G401.6 (cell line): Measurements from ENCODE around the gene ZNF609.

Experiments used
- FAIRE-seq: peaks from 2 replicates; lab custom pipeline; 2012; peaks lifted over from hg19 to GRCh38; lab: Jason Lieb, UNC

The ZNF609 gene

DNA sequence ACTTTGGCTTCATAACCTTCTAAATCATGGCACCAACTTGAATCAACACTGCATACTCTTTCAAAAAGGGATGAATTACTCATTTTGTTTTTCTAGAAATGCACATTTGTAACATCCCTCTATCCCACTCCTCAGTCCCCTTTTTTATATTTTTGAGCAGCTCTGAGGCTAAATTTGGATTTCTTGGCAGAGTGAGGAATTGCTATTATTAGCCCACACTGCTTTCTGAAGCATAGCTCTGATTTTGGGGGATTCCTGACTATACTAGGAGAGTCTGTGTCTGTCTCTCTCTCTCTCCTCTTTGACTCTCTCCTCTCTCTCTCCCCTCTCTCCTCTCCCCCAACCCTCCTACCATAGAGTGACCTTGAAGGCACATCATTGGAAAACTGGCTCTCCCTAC lies 238.4 kb downstream of the ZNF609 start:
- FAIRE-seq = no peak

- no peak for FAIRE-seq
These were observed 239.5 kb downstream of the ZNF609 start for GRCh38 chr15:64699751-64700388.

GRCh38 chr15:64701051-64701450 lies 240.7 kb downstream of the ZNF609 start:
- no peak for FAIRE-seq

GRCh38 chr15:64701482-64702184 lies 241.3 kb downstream of the ZNF609 start:
- FAIRE-seq = no peak

DNA sequence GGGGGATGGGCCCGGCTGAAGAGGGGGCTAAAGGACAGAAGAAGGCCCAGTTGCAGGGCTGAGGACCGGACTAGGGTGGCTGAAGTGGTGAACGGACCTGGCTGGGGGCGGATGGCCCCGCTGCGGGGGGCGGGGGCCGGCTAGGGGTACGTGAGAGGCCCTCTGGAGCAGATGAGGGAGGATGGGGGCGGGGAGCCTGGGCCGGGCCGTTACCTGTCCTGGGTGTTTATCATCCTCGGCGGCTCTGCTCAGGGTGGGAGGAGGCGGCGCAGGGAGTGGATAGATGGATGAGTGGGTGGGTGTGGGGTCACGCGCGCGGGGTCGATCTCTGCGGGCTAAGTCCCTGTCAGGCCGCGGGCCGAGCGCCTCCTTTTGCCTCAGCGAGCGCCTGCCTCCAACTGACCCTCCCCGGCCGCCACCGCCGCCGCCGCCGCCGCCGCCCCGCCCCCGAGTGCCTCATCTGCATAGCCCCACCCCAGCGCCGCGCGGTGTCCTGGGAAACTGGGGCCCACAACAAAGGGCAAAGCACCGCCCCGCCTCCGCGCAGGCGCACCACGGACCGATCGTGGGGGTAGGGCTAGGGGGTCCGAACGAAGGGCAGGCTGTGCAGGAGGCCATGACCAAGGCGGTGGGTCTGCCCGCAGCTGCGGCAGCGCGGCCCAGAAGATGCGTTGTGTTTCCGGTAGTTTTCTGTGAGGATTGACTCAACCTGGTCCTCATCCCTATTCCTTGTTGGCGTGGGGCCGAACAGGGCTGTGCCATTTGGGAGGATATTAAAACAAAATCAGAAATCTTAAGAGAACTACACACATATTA lies 242.6 kb downstream of the ZNF609 start:
- no peak for FAIRE-seq

GRCh38 chr15:64703632-64703959 lies 243.2 kb downstream of the ZNF609 start:
- no peak for FAIRE-seq

DNA sequence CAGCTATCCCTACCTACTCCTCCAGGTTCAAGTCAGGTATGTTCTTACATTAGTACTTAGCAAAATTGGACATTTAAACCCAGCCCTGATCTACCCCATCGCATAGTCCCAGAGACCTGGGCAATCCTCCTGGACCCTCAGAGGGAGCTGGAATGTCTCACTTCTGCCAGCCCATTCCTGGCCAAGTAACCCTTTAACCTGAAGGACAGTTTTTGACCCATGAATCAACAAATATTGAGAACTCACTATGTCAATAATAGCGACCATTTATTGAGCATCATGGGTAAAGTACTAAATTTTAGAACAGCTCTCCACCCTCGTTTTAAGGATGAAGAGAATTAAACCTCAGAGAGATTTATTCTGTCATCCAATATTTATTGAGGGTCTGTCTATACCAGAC lies 244.6 kb downstream of the ZNF609 start:
- FAIRE-seq = no peak

GRCh38 chr15:64706011-64706911 lies 245.9 kb downstream of the ZNF609 start:
- no peak for FAIRE-seq

GRCh38 chr15:64710676-64711428 lies 250.5 kb downstream of the ZNF609 start:
- FAIRE-seq = no peak

DNA sequence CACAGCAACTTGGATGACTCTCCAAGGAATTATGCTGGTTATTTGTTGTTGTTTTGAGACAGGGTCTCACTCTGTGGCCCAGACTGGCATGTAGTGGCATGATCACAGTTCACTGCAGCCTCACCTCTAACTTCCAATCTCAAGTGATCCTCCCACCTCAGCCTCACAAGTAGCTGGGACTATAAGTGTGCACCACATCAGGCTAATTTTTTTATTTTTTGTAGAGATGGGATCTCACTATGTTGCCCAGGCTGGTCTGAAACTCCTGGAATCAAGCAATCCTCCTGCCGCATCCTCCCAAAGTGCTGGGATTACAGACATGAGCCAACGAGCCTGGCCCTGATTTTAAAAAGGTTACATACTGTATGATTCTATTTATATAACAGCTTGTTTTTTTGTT lies 252.0 kb downstream of the ZNF609 start:
- no peak for FAIRE-seq

DNA sequence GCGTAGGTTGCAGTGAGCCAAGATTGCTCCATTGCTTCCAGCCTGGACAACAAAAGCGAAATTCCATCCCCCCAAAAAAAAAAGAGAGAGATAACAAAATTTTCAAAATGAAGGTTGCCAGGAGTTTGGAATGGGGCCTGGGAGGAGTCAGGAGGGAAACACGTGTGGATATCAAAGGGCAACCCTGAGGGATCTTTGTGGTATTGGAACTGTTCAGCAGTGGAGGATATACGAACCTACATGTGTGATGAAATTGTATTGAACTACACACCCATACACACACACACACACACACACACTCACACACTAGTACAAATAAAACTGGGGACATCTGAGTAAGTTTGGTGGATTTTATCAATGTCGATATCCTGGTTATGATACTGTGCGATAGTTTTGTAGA lies 253.2 kb downstream of the ZNF609 start:
- no peak for FAIRE-seq

GRCh38 chr15:64716452-64716851 lies 256.1 kb downstream of the ZNF609 start:
- FAIRE-seq = no peak

- no peak for FAIRE-seq
These were observed 256.8 kb downstream of the ZNF609 start for GRCh38 chr15:64717130-64717529.

GRCh38 chr15:64717735-64718495 lies 257.5 kb downstream of the ZNF609 start:
- no peak for FAIRE-seq

- no peak for FAIRE-seq
These were observed 259.8 kb downstream of the ZNF609 start for GRCh38 chr15:64720188-64720587.

GRCh38 chr15:64730151-64730550 lies 269.8 kb downstream of the ZNF609 start:
- FAIRE-seq = no peak

GRCh38 chr15:64731012-64731804 lies 270.8 kb downstream of the ZNF609 start:
- FAIRE-seq = peak; percentile 33

DNA sequence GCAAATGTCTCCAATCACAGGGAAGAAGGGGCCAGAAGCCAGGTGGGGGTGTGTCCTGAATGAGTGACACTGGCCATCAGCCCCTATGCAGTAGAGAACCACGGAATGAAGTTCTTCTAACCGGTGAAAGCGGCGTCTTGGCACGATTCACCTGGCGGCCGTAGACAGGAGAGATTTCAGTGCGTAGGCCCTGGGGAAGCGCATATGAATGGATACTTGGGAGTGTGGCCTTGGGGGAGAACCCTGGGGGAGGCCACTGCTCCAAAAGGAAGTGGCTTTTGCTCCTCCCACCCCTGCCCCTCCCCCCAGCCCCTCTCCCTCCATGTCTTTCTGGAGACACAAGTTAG lies 271.4 kb downstream of the ZNF609 start:
- FAIRE-seq = no peak

DNA sequence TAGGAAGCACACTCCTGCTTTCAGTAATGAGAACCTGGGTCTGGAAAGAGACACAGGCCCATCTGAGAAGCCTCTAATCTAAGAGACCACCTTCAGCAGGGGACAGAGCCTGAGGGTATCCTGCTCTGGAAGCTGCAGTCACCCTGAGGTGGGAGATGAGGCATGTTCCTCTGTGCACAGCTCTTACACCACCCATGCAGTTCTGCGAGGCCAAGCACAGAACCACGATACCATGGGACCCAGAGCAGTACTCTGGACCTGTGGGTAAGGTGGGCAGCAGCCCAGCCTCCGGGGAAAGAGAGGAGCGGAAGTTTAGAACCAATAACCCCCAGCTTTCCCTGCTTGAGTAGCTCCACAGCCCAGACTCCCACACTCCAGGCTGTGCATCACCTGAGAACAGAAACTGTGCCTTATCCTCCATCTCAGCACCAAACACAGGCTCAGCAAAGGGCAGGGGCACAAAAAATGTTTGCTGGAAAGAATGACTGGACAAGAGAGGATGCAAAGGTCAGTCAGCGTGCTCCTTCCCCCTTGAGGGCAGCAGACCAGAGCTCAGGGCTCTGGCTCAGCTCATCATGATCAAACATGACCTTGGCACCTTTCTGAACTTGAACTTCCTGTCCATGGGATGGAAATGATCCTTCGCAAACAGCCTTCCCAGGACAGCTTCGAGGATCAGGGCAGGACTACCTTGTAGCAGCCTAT lies 271.9 kb downstream of the ZNF609 start:
- no peak for FAIRE-seq
